Stimulated activated CD4-positive, alpha-beta T cell treated with anti-CD3 and anti-CD28 coated beads, Interleukin-4, amount 100 ng/mL, for 1 hour (primary cell): ENCODE data around the gene PROCA1.

Source experiments
- DNase-seq: peaks from one replicate; pipeline ENCODE4 v3.0.0-alpha.2; 2020

The PROCA1 gene

DNA sequence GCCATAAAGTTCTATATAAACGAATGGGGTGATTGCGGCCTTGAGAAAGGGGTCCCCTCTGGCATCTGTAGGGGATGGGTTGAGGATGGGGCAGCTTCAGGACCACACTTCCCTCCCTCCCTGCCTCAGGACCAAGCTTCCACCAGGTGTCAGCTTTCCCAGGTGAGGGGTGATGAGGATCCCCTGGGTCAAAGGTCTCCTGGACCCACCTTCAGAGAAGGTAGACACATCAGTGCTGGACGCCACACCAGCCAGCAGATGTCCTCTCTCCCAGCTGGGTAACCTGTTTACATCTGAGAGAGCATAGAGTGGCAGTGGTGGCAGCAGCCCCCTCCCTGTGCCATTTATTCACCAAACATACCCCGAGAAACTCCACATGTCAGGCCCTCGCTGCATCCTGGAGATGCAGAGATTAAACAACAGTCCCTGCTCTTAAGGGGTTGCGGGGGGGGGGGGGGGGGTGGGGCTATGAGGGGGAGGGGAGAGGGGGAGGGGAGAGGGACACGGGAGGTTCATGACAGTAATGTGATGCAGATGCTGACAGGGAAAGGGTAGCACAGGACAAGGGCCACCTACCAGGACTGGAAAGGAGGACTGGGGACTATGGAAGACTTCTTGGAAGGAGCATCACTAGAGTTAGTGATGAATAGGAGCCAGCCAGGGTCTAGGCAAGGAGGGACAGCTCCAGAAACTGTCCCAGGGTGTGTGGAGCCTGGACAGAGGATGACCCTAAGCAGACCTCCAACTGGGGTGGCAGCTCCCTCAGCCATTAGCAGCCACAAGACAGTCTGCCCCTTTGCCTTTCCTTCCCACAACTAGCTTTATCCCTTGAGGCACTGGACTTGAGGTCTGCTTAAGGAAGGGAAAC, 5.0 kb downstream of the PROCA1 start:
- DNase-seq = no peak

- no peak for DNase-seq
Observed at GRCh38 chr17:28705728-28706334, 5.9 kb downstream of the PROCA1 start.

GRCh38 chr17:28705074-28705659, 6.5 kb downstream of the PROCA1 start:
- no peak for DNase-seq

- no peak for DNase-seq
Observed at GRCh38 chr17:28704219-28704858, 7.3 kb downstream of the PROCA1 start.

- no peak for DNase-seq
Observed at GRCh38 chr17:28703552-28704218, 8.0 kb downstream of the PROCA1 start.

GRCh38 chr17:28702752-28703150, 8.9 kb downstream of the PROCA1 start:
- no peak for DNase-seq

DNA sequence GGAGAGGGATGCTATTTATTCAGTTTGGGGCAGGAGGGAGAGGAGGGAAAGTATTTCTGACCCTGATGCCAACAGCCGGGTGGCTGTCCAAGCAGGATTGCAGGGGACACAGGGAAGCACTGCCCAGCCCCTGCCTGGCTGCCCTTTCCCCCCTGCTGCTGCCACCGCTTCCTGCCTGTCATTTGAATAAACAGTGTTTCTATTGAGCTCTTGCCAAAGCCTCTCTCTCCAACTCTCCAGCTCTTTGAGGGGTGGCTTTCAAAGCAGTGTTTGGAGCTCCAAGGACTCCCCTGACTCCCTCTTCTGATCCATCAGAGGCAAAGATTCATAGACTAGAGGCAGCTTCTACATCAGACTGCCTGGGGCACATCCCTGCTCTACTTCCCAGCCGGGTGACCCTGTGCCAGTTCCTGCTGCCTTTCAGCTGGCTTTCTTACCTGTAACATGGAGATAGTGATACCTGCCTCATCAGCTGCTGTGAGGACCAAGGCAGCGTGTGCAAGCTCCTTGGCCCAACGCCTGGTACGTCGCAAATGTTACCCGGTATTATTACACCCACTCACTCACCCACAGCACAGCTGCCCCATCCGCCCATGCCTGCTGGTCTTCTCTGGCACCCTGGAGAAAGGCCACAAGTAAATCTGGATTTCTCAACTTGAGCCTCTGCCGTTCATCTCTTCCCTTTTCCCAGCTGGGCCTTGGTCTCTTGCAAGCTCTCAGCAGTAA, 9.5 kb downstream of the PROCA1 start:
- no peak for DNase-seq

DNA sequence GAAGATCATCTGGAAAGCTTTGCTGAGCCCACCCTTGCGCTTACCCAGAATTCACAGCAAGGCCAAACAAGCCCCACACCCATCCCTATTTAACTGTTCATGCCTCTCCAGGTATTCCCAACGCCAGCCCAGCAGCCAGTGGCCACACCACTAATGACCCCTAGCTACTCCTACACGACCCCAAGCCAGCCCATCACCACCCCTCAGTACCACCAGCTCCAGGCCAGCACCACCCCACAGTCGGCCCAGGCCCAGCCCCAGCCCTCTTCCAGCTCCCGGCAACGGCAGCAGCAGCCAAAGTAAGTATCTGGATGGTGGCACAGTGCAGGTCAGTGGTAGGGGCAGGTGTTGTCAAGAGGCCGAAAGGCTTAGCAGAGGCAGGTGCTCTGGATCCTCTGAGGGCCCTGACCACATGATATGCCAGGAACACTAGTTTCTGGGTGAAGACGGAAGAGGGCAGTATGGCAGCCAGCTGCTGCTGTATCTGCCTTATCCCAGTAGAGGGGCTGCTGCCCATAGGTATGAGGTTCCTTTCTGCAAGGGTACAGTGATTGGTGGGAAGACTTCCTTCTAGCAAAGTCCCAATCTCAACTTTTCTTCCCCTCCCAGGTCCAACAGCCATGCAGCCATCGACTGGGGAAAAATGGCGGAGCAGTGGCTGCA, 10.7 kb downstream of the PROCA1 start:
- no peak for DNase-seq

GRCh38 chr17:28700278-28700677, 11.4 kb downstream of the PROCA1 start:
- DNase-seq = no peak

GRCh38 chr17:28698253-28698941, 13.3 kb downstream of the PROCA1 start:
- no peak for DNase-seq

- no peak for DNase-seq
Observed at GRCh38 chr17:28693869-28694268, 17.8 kb downstream of the PROCA1 start.

DNA sequence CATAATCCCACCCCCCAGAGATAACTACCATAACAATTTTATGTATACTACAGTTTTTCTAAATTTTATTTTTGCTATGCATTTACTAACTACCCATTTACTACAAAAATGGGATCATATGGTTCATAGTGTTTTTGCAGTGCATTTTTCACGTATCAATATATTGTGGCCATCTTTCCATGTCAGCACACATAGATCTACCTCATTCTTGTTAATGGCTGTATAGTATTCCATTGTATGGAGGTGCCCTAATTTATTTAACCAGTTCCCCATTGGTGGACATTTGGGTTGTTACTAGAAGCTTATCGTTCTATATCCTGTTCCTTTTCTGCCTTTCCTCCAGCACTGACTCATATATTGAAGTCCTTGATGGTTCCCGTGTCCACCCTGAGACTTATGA, 22.7 kb downstream of the PROCA1 start:
- DNase-seq = no peak

DNA sequence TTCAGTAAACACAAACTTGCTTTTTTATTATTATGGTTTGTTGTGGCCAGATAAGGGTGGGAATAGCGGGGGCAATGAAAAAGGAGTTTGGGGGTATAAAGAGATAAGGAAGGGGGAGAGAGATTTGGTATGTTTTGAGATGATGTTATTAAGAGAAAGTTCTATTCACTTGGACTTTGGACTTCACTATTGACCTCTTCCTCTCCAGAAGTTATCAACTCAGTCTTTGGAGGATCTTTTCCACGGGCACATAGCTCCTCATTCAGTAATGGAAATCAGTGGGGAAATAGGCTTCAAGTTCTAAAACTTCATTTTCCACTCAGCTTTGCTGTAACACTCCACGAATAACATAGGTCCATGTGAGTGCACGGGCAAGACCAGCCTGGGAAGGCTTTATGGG, 23.2 kb downstream of the PROCA1 start:
- no peak for DNase-seq

DNA sequence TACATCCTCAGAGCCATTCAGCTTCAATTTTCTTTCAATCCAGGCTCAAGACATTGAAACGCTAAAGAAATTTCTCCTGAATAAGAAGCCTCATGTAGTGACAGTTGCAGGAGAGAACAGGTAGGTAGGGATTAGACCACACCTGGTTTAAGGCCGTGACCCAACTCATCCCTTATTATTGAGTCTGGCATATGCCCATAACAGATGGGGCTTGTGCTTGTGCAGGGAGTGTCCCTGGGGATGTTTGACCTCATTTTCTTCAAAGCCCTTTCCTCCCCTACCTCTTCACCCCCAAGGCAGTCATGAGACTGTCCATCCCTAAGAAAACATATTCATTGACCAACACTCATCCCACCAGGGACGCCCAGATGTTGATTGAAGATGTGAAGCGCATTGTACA, 25.4 kb downstream of the PROCA1 start:
- DNase-seq = no peak

DNA sequence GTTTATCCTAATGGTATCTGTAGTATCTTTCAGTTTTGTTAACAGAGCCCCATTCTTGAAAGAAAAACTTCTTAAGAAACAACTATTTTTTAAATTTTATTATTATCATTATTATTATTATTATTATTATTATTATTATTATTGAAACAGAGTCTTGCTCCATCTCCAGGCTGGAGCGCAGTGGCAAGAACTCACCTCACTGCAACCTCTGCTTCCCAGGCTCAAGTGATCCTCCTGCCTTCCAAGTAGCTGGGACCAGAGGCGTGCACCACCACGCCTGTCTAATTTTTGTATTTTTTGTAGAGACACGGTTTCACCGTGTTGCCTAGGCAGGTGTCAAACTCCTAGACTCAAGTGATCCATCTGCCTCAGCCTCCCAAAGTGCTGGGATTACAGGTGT, 26.3 kb downstream of the PROCA1 start:
- DNase-seq = no peak

DNA sequence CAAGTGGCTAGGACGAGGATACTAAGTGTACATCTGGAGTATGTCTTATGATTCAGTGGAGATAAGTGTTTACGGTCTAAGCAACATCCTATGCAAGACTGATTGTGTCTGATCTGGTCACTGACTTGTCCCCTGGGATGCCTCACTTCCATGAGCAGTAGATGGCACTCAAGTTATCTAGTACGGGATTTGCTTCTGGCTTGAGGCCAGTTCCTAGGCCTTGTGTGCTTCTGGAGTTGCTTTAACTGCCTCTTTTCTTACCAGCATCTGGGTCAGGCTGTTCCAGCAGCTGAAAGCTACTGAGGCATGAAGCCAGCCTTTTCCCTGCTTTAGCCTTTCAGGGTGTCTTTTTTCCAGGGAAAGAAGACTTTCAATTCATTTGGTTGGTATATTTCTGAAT, 26.7 kb downstream of the PROCA1 start:
- DNase-seq = no peak

- DNase-seq = no peak
Observed at GRCh38 chr17:28682655-28683054, 29.0 kb downstream of the PROCA1 start.

DNA sequence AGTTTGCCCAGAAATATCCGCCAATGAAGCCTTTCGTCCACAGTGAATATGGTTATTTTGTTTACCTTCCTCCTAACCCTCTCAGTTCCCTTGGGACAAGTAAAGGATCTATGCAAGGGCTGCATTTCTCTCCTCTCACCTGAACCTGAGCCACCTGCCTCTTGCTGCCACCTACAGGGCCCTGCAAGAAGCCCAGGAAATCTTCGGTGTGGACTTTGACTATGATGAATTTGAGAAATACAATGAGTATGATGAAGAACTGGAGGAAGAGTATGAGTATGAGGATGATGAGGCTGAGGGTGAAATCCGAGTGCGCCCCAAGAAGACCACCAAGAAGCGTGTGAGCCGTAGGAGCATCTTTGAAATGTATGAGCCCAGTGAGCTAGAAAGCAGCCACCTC, 35.7 kb downstream of the PROCA1 start:
- DNase-seq = no peak

- no peak for DNase-seq
Observed at GRCh38 chr17:28675490-28675889, 36.2 kb downstream of the PROCA1 start.

DNA sequence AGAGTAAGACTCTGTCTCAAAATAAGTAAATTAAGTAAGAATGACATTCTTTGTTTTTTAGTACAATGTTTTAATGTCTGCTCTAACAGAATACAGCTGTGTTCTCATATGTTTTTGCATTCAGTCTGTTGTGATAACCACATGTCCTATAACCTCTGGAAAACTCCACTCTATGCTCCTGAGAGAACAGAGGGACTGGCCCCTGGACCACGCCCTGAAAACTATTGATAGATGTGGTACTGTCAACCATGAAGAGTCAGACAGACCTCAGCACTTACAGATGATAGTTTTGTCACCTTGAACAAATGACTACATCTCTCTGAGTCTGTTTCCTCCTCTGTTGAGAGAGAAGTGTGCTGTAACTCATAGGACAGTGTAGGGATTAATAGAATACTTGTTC, 41.8 kb downstream of the PROCA1 start:
- no peak for DNase-seq

GRCh38 chr17:28667870-28668269, 43.8 kb downstream of the PROCA1 start:
- no peak for DNase-seq
